Measurements from ENCODE around the gene BRME1. TPM values are rescaled to one million over a fixed set of nuclear protein-coding genes. Genes with fewer than 3 reads are reported as not detected.
A peak's percentile ranks its signal among the peaks of the same experiment; 100 is the strongest.

The BRME1 gene
- total and polyA plus RNA-seq, 10 donors, result 0.97 to 3.8 (median 2.4) TPM

GRCh38 chr19:13908674-13909073 is 2.8 kb upstream of the BRME1 start:
- peaks cover 3 to 47% (median 24%) of the 10 kb centered on the region in 6 donors for H3K36me3 ChIP-seq
- H3K9me3 ChIP-seq, result no peaks in the 10 kb centered on the region
- TF ChIP-seq POLR2A (IDR thresholded peaks at IDR 0.05) (no peak), CTCF (IDR thresholded peaks at IDR 0.05 in 8 of 11, conservative IDR thresholded peaks at IDR 0.05 in 3 of 11) (no peak), POLR2AphosphoS5 (IDR thresholded peaks at IDR 0.05) (no peak)
- H3K27me3 ChIP-seq (replicated peaks in 1 of 7), result no peaks in the 10 kb centered on the region
- intact Hi-C loops (cut with DNase I; ENCODE audit: low total_unique reads), result no loop called here
- no peak for DNase-seq
- 89 to 94% (median 93%) methylated on average over 8 of the region's 8 CpGs for WGBS, 5 donors
- no peak overlapping the region for H3K27ac ChIP-seq
- H3K4me3 ChIP-seq, result no peak overlapping the region
- peaks cover 6 to 38% (median 20%) of the 10 kb centered on the region in 6 donors for H3K4me1 ChIP-seq

- H3K9me3 ChIP-seq, result no peaks in the 10 kb centered on the region
- intact Hi-C loops (cut with DNase I; ENCODE audit: low total_unique reads), result no loop called here
- TF ChIP-seq CTCF (IDR thresholded peaks at IDR 0.05 in 8 of 11, conservative IDR thresholded peaks at IDR 0.05 in 3 of 11) (no peak), POLR2A (IDR thresholded peaks at IDR 0.05) (no peak), POLR2AphosphoS5 (IDR thresholded peaks at IDR 0.05) (no peak)
- H3K4me3 ChIP-seq, result peak overlapping the region in 7 of 8 donors; percentile 67 to 90 (median 83)
- DNase-seq, result no peak
- 93 to 98% (median 95%) methylated on average over 5 of the region's 5 CpGs for WGBS, 5 donors
- H3K27me3 ChIP-seq (replicated peaks in 1 of 7), result no peaks in the 10 kb centered on the region
- H3K36me3 ChIP-seq, result peaks cover 0 to 29% (median 7%) of the 10 kb centered on the region in 6 donors
- peaks cover 6 to 46% (median 20%) of the 10 kb centered on the region in 6 donors for H3K4me1 ChIP-seq
- peak overlapping the region in 4 of 8 donors; percentile 83 to 90 (median 84) for H3K27ac ChIP-seq
These were observed 993 bp upstream of the BRME1 start for GRCh38 chr19:13906910-13907309.

GRCh38 chr19:13906521-13906904 is 596 bp upstream of the BRME1 start:
- 2 to 6% (median 4%) methylated on average over 6 to 13 of the region's 13 CpGs for WGBS, 5 donors
- Histone ChIP-seq H3K9me3 (no peaks in the 10 kb centered on the region), H3K4me1 (peaks cover 6 to 46% (median 20%) of the 10 kb centered on the region in 6 donors), H3K27ac (peak overlapping the region; percentile 61 to 90 (median 82)), H3K36me3 (peaks cover 0 to 25% (median 7%) of the 10 kb centered on the region in 6 donors), H3K27me3 (replicated peaks in 1 of 7) (no peaks in the 10 kb centered on the region), H3K4me3 (peak overlapping the region; percentile 67 to 90 (median 82))
- intact Hi-C loops (cut with DNase I; ENCODE audit: low total_unique reads), result no loop called here
- DNase-seq, result no peak
- TF ChIP-seq POLR2A (IDR thresholded peaks at IDR 0.05) (no peak), CTCF (IDR thresholded peaks at IDR 0.05 in 8 of 11, conservative IDR thresholded peaks at IDR 0.05 in 3 of 11) (peak in 1 of 11 experiments; percentile 9), POLR2AphosphoS5 (IDR thresholded peaks at IDR 0.05) (no peak)

- no peaks in the 10 kb centered on the region for H3K9me3 ChIP-seq
- no peaks in the 10 kb centered on the region for H3K27me3 ChIP-seq (replicated peaks in 1 of 7)
- no peak overlapping the region for H3K27ac ChIP-seq
- peaks cover 6 to 46% (median 20%) of the 10 kb centered on the region in 6 donors for H3K4me1 ChIP-seq
- no peak overlapping the region for H3K4me3 ChIP-seq
- H3K36me3 ChIP-seq, result no peaks in the 10 kb centered on the region
- intact Hi-C loops (cut with DNase I; ENCODE audit: low total_unique reads), result no loop called here
- peak in 10 of 11 experiments; percentile 14 to 59 (median 27) for TF ChIP-seq CTCF (IDR thresholded peaks at IDR 0.05 in 8 of 11, conservative IDR thresholded peaks at IDR 0.05 in 3 of 11)
- no peak for TF ChIP-seq POLR2AphosphoS5 (IDR thresholded peaks at IDR 0.05)
- no peak for DNase-seq
- 54 to 76% (median 60%) methylated on average over 4 of the region's 4 CpGs for WGBS, 5 donors
These were observed 2.8 kb downstream of the BRME1 start for GRCh38 chr19:13902993-13903555.
